ENCODE measurements around the gene TTC38.

GRCh38 chr22:46320716-46321386 is 53.0 kb downstream of the TTC38 start:
- TF ChIP-seq CTCF (IDR thresholded peaks at IDR 0.05) (no peak), POLR2A (IDR thresholded peaks at IDR 0.05) (no peak)
